HT-29 (cell line): Measurements from ENCODE around the gene EXOC6B. TPM values are rescaled to one million over a fixed set of nuclear protein-coding genes. Genes with fewer than 3 reads are reported as not detected.
"Not testable (repeated sequence)": the region's sequence is repeated elsewhere in the genome, so short reads cannot be mapped to it uniquely, and the experiment has no call there.

Experiments used
- DNase-seq: peaks from one replicate; pipeline ENCODE4 v3.0.0-alpha.2; 2015; ENCODE audit warnings: low spot score
- total RNA-seq: library from RNA; depleted of rRNA; stranded (reverse); fragments of >200 nt; shearing (Covaris generic); gene quantifications from 2 replicates; pipeline ENCODE4 v1.2.3, GENCODE V29; 2014

The EXOC6B gene
- total RNA-seq, 1 experiment from 2014 or later: 6.3 TPM

GRCh38 chr2:72454189-72454588 lies 371.6 kb downstream of the EXOC6B start:
- no peak for DNase-seq

- DNase-seq: no peak
Observed at GRCh38 chr2:72442270-72442669, 383.6 kb downstream of the EXOC6B start.

- no peak for DNase-seq
Observed at GRCh38 chr2:72439892-72440291, 385.9 kb downstream of the EXOC6B start.

- DNase-seq: no peak
Observed at GRCh38 chr2:72438364-72438763, 387.5 kb downstream of the EXOC6B start.

GRCh38 chr2:72431737-72432136 lies 394.1 kb downstream of the EXOC6B start:
- no peak for DNase-seq

- no peak for DNase-seq
Observed at GRCh38 chr2:72427022-72427861, 398.6 kb downstream of the EXOC6B start.

GRCh38 chr2:72425996-72426395 lies 399.8 kb downstream of the EXOC6B start:
- no peak for DNase-seq

- DNase-seq: no peak
Observed at GRCh38 chr2:72423756-72424155, 402.1 kb downstream of the EXOC6B start.

GRCh38 chr2:72421771-72422379 lies 404.0 kb downstream of the EXOC6B start:
- not testable (repeated sequence) for DNase-seq

GRCh38 chr2:72415781-72416475 lies 409.9 kb downstream of the EXOC6B start:
- no peak for DNase-seq

GRCh38 chr2:72415241-72415661 lies 410.6 kb downstream of the EXOC6B start:
- DNase-seq: no peak

GRCh38 chr2:72414137-72414760 lies 411.6 kb downstream of the EXOC6B start:
- no peak for DNase-seq

GRCh38 chr2:72413716-72414115 lies 412.1 kb downstream of the EXOC6B start:
- no peak for DNase-seq

- DNase-seq: no peak
Observed at GRCh38 chr2:72412214-72412613, 413.6 kb downstream of the EXOC6B start.

- no peak for DNase-seq
Observed at GRCh38 chr2:72399879-72400278, 426.0 kb downstream of the EXOC6B start.

- no peak for DNase-seq
Observed at GRCh38 chr2:72395096-72395495, 430.7 kb downstream of the EXOC6B start.

GRCh38 chr2:72394541-72395070 lies 431.2 kb downstream of the EXOC6B start:
- DNase-seq: no peak

- no peak for DNase-seq
Observed at GRCh38 chr2:72389447-72389846, 436.4 kb downstream of the EXOC6B start.

GRCh38 chr2:72388263-72388662 lies 437.6 kb downstream of the EXOC6B start:
- DNase-seq: no peak

GRCh38 chr2:72386288-72386687 lies 439.5 kb downstream of the EXOC6B start:
- DNase-seq: no peak

GRCh38 chr2:72378753-72379348 lies 447.0 kb downstream of the EXOC6B start:
- no peak for DNase-seq
